Fibroblast of pulmonary artery (primary cell): ENCODE results near the gene HDHD3.
"Not testable (repeated sequence)": the region's sequence is repeated elsewhere in the genome, so short reads cannot be mapped to it uniquely, and the experiment has no call there.

Experiments used
- DNase-seq: peaks from one replicate; pipeline ENCODE4 v3.0.0-alpha.2; 2010; ENCODE audit warnings: low read depth
- H3K4me3 ChIP-seq: replicated peaks from 2 replicates; pipeline ENCODE4 v1.5.1; 2011; ENCODE audit warnings: low read depth, mild to moderate bottlenecking, control low read depth, low read length, moderate library complexity
- CTCF ChIP-seq: IDR thresholded peaks from 2 replicates; pipeline ENCODE4 v1.5.1; 2011; ENCODE audit warnings: mild to moderate bottlenecking, control low read depth, low read length, inconsistent platforms; ENCODE audit errors: missing control alignments

HDHD3 gene

DNA sequence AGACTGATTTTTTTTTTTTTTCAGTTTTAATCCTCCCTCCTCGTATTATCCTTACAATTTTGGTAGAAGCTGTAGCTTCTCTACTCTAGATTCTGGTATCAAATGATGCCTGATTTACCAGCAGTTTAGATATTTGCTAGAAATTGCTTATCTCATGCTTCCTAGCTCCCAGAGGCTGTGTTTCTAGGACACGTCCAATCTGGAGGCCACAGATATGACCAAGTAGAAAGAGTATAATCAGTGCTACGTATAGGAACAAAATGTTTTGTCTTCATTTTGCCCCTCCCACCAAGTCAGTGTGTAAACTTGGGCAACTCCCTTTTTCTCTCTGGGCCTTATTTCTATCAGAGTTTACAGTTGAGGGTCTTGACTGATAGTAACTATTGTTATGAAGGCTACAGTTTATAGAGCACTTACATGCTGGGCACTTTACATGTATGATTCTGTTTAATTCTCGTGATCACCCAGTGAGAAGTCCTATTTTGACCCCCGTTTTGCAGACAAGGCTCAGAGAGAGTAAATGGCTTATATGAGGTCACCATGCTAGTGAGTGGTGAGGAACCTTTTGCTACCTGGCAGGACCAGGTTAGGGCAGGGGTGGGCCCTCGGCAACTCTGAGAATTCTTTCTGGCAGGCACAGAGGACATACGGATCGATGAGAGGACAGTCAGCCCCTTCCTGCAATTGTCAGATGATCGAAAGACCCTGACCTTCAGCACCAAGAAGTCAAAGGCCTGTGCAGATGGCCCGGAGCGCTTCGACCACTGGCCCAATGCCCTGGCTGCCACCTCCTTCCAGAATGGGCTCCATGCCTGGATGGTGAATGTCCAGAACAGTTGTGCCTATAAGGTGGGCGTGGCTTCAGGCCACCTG lies 7.6 kb downstream of the HDHD3 start:
- H3K4me3 ChIP-seq, result no peak overlapping the region
- no peak for TF ChIP-seq CTCF
- DNase-seq, result no peak

- DNase-seq, result no peak
- H3K4me3 ChIP-seq, result no peak overlapping the region
- no peak for TF ChIP-seq CTCF
Measured at GRCh38 chr9:113368348-113368981, 8.3 kb downstream of the HDHD3 start.

- not testable (repeated sequence) for H3K4me3 ChIP-seq, DNase-seq
Measured at GRCh38 chr9:113365652-113366051, 11.1 kb downstream of the HDHD3 start.

GRCh38 chr9:113364951-113365350 lies 11.8 kb downstream of the HDHD3 start:
- no peak for DNase-seq
- no peak overlapping the region for H3K4me3 ChIP-seq
- no peak for TF ChIP-seq CTCF

GRCh38 chr9:113363336-113363735 lies 13.4 kb downstream of the HDHD3 start:
- no peak for DNase-seq
- no peak for TF ChIP-seq CTCF

DNA sequence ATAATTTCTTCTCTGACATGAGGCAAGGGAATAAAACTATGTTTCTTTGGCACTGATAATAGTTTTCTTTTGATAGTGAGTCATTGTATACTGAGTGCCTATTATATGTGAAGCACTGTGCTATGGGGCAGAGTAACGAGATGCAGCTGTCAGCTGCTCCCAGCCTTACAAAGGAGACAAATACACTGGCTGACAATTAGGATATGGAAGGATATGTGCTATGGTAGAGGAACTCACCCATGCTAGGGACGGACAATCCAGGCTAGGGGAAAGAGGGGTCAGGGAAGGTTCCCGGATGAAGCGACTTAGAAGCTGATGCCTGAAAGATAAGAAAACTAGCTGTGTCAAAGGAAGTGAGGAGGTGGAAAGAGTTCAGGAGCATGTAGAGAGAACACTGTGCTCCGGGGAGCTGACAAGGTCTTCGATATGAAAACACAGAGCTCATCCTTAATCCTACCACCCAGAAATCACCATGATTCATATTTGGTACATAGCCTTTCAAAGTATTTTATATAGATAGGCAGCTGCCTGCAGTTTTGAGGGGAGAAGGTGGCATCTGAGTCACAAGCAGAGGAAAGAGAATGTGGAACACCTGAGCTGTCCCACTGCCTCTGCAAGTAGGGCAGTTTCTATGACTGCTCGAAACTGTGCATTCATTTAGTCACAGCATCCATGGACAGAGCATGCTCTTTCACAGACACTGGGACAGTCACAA lies 15.3 kb downstream of the HDHD3 start:
- DNase-seq, result peak; percentile 50
- H3K4me3 ChIP-seq, result no peak overlapping the region

More at GRCh38 chr9:113363336-113363735, 13.4 kb downstream of the HDHD3 start:
- no peak overlapping the region for H3K4me3 ChIP-seq

More for the DNA sequence above, 15.3 kb downstream of the HDHD3 start:
- no peak for TF ChIP-seq CTCF
